Panc1 (cell line): ENCODE results near the gene MMRN2.

Source experiments
- CTCF ChIP-seq: fragments of 450-650 bp; IDR thresholded peaks from 2 replicates; pipeline ENCODE4 v1.5.1; 2017; ENCODE audit warnings: mild to moderate bottlenecking
- REST ChIP-seq, 2 experiments: IDR thresholded peaks; 2 replicates each; pipeline ENCODE4 v1.6.1; 2011 to 2012; ENCODE audit warnings: low read depth in 2 of 2, control low read depth in 1 of 2, low read length in 1 of 2, mild to moderate bottlenecking in 1 of 2, moderate library complexity in 1 of 2; ENCODE audit not compliant: insufficient read depth in 1 of 2

GRCh38 chr10:86956848-86957448, 467 bp downstream of the MMRN2 start:
- TF ChIP-seq CTCF (no peak), REST (IDR thresholded peaks at IDR 0.05; ENCODE audit: insufficient read depth in 1 of 2, low read depth in 2 of 2, low read length in 1 of 2) (no peak)
